H9 (cell line): ENCODE results near the gene TMC1. TPM values are rescaled to one million over a fixed set of nuclear protein-coding genes. Genes with fewer than 3 reads are reported as not detected.

Experiments used
- DNase-seq: peaks from one replicate; pipeline ENCODE4 v3.0.0-alpha.2; 2017
- H2AFZ ChIP-seq: one replicate; pipeline ENCODE4 v1.6.1; 2013; ENCODE audit warnings: mild to moderate bottlenecking, low read length, control low read depth, moderate library complexity
- H2AK5ac ChIP-seq: 2 replicates; pipeline ENCODE4 v1.6.1; 2013; ENCODE audit warnings: low read length, control low read depth, mixed read lengths; ENCODE audit not compliant: insufficient read length
- H2BK120ac ChIP-seq: one replicate; pipeline ENCODE4 v1.6.1; 2013; ENCODE audit warnings: low read depth, mild to moderate bottlenecking, low read length, control low read depth, inconsistent platforms; ENCODE audit not compliant: poor library complexity, severe bottlenecking
- H2BK12ac ChIP-seq: 2 replicates; pipeline ENCODE4 v1.6.1; 2013; ENCODE audit warnings: low read length, control low read depth, mixed read lengths, low read depth; ENCODE audit not compliant: insufficient read length
- H2BK15ac ChIP-seq: 2 replicates; pipeline ENCODE4 v1.6.1; 2013; ENCODE audit warnings: low read depth, low read length, control low read depth
- H2BK20ac ChIP-seq: one replicate; pipeline ENCODE4 v1.6.1; 2013; ENCODE audit warnings: low read depth, mild to moderate bottlenecking, low read length, control low read depth, inconsistent platforms; ENCODE audit not compliant: poor library complexity, severe bottlenecking
- H2BK5ac ChIP-seq: 2 replicates; pipeline ENCODE4 v1.6.1; 2013; ENCODE audit warnings: low read length, control low read depth, mixed read lengths; ENCODE audit not compliant: insufficient read length
- H3K14ac ChIP-seq: 2 replicates; pipeline ENCODE4 v1.6.1; 2013; ENCODE audit warnings: low read length, control low read depth; ENCODE audit not compliant: insufficient read depth
- H3K18ac ChIP-seq: 2 replicates; pipeline ENCODE4 v1.6.1; 2013; ENCODE audit warnings: low read depth, mild to moderate bottlenecking, mixed read lengths, low read length, control low read depth; ENCODE audit not compliant: insufficient read length
- H3K23ac ChIP-seq: 2 replicates; pipeline ENCODE4 v1.6.1; 2013; ENCODE audit warnings: low read length, control low read depth, mixed read lengths, low read depth; ENCODE audit not compliant: insufficient read length
- H3K23me2 ChIP-seq: 2 replicates; pipeline ENCODE4 v1.6.1; 2013; ENCODE audit warnings: low read depth, mild to moderate bottlenecking, mixed read lengths, low read length, control low read depth; ENCODE audit not compliant: insufficient read length, poor library complexity, severe bottlenecking
- H3K27ac ChIP-seq: 2 replicates; pipeline ENCODE4 v1.5.1; 2013; ENCODE audit warnings: low read length, control low read depth, mixed read lengths, low read depth; ENCODE audit not compliant: insufficient read length
- H3K27me3 ChIP-seq: 2 replicates; pipeline ENCODE4 v1.6.1; 2013; ENCODE audit warnings: low read length, control low read depth, inconsistent platforms; ENCODE audit not compliant: insufficient read depth
- H3K4ac ChIP-seq: 2 replicates; pipeline ENCODE4 v1.6.1; 2013; ENCODE audit warnings: low read depth, mild to moderate bottlenecking, control low read depth, inconsistent platforms, low read length, moderate library complexity
- H3K4me1 ChIP-seq: 2 replicates; pipeline ENCODE4 v1.6.1; 2013; ENCODE audit warnings: low read length, control low read depth, inconsistent platforms; ENCODE audit not compliant: insufficient read depth
- H3K4me2 ChIP-seq: 2 replicates; pipeline ENCODE4 v1.6.1; 2013; ENCODE audit warnings: low read length, control low read depth, mixed read lengths; ENCODE audit not compliant: insufficient read length, insufficient read depth
- H3K56ac ChIP-seq: 2 replicates; pipeline ENCODE4 v1.6.1; 2013; ENCODE audit warnings: low read depth, mild to moderate bottlenecking, mixed read lengths, low read length, control low read depth; ENCODE audit not compliant: insufficient read length
- H3K79me1 ChIP-seq: 2 replicates; pipeline ENCODE4 v1.6.1; 2013; ENCODE audit warnings: low read depth, mild to moderate bottlenecking, moderate library complexity, low read length, control low read depth, inconsistent platforms; ENCODE audit not compliant: insufficient read depth, poor library complexity, severe bottlenecking
- H3K79me2 ChIP-seq: 2 replicates; pipeline ENCODE4 v1.6.1; 2013; ENCODE audit warnings: low read length, control low read depth, inconsistent platforms; ENCODE audit not compliant: insufficient read depth
- H3K9ac ChIP-seq: 2 replicates; pipeline ENCODE4 v1.6.1; 2013; ENCODE audit warnings: low read length, control low read depth, mixed read lengths; ENCODE audit not compliant: insufficient read length; ENCODE audit errors: extremely low read depth
- H3K9me3 ChIP-seq: one replicate; pipeline ENCODE4 v1.6.1; 2013; ENCODE audit warnings: low read depth, low read length, inconsistent platforms; ENCODE audit not compliant: control insufficient read depth
- H3T11ph ChIP-seq: one replicate; pipeline ENCODE4 v1.6.1; 2013; ENCODE audit warnings: mild to moderate bottlenecking, low read length, control low read depth, inconsistent platforms
- H4K20me1 ChIP-seq: one replicate; pipeline ENCODE4 v1.6.1; 2013; ENCODE audit not compliant: control insufficient read depth, insufficient read length, insufficient read depth
- H4K5ac ChIP-seq: 2 replicates; pipeline ENCODE4 v1.6.1; 2013; ENCODE audit warnings: low read depth, mild to moderate bottlenecking, mixed read lengths, low read length, control low read depth; ENCODE audit not compliant: insufficient read length
- H4K8ac ChIP-seq: replicated peaks from 2 replicates; pipeline ENCODE4 v1.6.1; 2013; ENCODE audit warnings: low read length, control low read depth, mixed read lengths, low read depth; ENCODE audit not compliant: insufficient read length
- H4K91ac ChIP-seq: 2 replicates; pipeline ENCODE4 v1.6.1; 2013; ENCODE audit warnings: low read depth, mild to moderate bottlenecking, moderate library complexity, mixed read lengths, low read length, control low read depth; ENCODE audit not compliant: insufficient read length
- H3K27ac Mint-ChIP-seq, 3 experiments: 2 replicates in 2 of 3; 3 replicates in 1 of 3; pipeline ENCODE4 v1.8.0; 2020 to 2021; ENCODE audit warnings: mixed read lengths in 3 of 3, mild to moderate bottlenecking in 1 of 3, moderate library complexity in 1 of 3
- H3K27me3 Mint-ChIP-seq: 2 replicates; pipeline ENCODE4 v1.8.0; 2021; ENCODE audit warnings: low read depth, mild to moderate bottlenecking, moderate library complexity, mixed read lengths
- H3K36me3 Mint-ChIP-seq, 3 experiments: 2 replicates in 2 of 3; 3 replicates in 1 of 3; pipeline ENCODE4 v1.8.0; 2020 to 2021; ENCODE audit warnings: low read depth in 3 of 3, mixed read lengths in 3 of 3; ENCODE audit not compliant: insufficient read depth in 1 of 3
- H3K4me1 Mint-ChIP-seq, 2 experiments: 2 replicates each; pipeline ENCODE4 v1.8.0; 2020; ENCODE audit warnings: mixed read lengths in 2 of 2
- H3K4me3 Mint-ChIP-seq, 2 experiments: 2 replicates in 1 of 2; 3 replicates in 1 of 2; pipeline ENCODE4 v1.8.0; 2020 to 2021; ENCODE audit warnings: mild to moderate bottlenecking in 2 of 2, mixed read lengths in 2 of 2, moderate library complexity in 1 of 2
- H3K9me3 Mint-ChIP-seq, 2 experiments: 2 replicates in 1 of 2; 3 replicates in 1 of 2; pipeline ENCODE4 v1.8.0; 2020; ENCODE audit warnings: mild to moderate bottlenecking in 2 of 2, mixed read lengths in 2 of 2, moderate library complexity in 1 of 2
- WGBS: extraction: QIAGEN DNeasy Blood & Tissue Kit; methylation state at CpG from one replicate; pipeline ENCODE4 v1.1.7; 2013; ENCODE audit warnings: missing lambda C conversion rate, low lambda C conversion rate, mixed read lengths; ENCODE audit not compliant: insufficient read length; ENCODE audit errors: extremely low coverage; 5-methylcytosine and 5-hydroxymethylcytosine counted together
- total RNA-seq: library from RNA; stranded (reverse); gene quantifications from 2 replicates; pipeline ENCODE4 v1.2.1, GENCODE V29; 2021
- TF ChIP-seq, protein P1 (sequence below): fragments of 200-600 bp; sonication (generic); conservative IDR thresholded peaks from 3 replicates; pipeline ENCODE4 v1.8.0; 2021; ENCODE audit warnings: antibody characterized with exemption, mild to moderate bottlenecking

TMC1 gene
- total RNA-seq, 1 experiment from 2014 or later: 2.4 TPM

DNA sequence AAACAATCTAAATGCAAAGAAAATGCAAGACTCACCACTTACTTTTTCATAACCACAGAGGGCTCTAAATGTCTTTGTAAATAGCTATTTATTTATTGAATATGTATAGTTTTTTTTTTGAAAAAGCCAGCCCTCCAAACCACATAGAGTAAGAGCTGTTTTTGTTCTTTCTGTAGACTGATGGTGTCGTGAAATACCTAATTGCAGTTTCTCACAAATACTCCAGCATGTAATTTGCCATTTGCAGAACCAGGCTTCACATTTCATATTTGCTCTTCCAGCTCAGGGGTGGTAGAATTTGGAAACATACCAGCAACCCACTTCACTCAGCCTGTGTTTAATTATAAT is 159.8 kb downstream of the TMC1 start:
- Mint-ChIP-seq H3K36me3 (peaks cover 6 to 27% (median 7%) of the 10 kb centered on the region in 3 experiments), H3K27ac (peak overlapping the region; percentile 74 to 99 (median 99); a peak in 6 of 7 replicates), H3K27me3 (no peaks in the 10 kb centered on the region; the same call in 1 of the 2 replicates), H3K9me3 (peaks cover 3 to 7% of the 10 kb centered on the region in 2 experiments; a peak in 3 of 5 replicates), H3K4me1 (peaks cover 39 to 49% of the 10 kb centered on the region in 2 experiments), H3K4me3 (peak overlapping the region in 1 of 2 experiments; percentile 63; a peak in 1 of 5 replicates)
- Histone ChIP-seq H3K9ac (no peak overlapping the region), H3K4me2 (no peak overlapping the region), H3K79me1 (no peaks in the 10 kb centered on the region), H3T11ph (peak overlapping the region; percentile 53), H2BK20ac (peak overlapping the region; percentile 99), H3K14ac (no peak overlapping the region), H2BK15ac (no peak overlapping the region), H3K79me2 (no peaks in the 10 kb centered on the region), H3K4me1 (no peaks in the 10 kb centered on the region; the same call in 1 of the 2 replicates), H3K27ac (peak overlapping the region; percentile 84), H3K23me2 (no peaks in the 10 kb centered on the region), H2BK5ac (no peak overlapping the region), H3K56ac (no peak overlapping the region), H4K20me1 (no peaks in the 10 kb centered on the region), H4K8ac (no peak overlapping the region), H3K23ac (no peak overlapping the region), H2BK12ac (no peak overlapping the region), H3K9me3 (no peaks in the 10 kb centered on the region), H3K18ac (no peak overlapping the region), H3K27me3 (no peaks in the 10 kb centered on the region), H4K5ac (no peak overlapping the region), H3K4ac (no peak overlapping the region), H2BK120ac (peak overlapping the region; percentile 36), H4K91ac (no peak overlapping the region), H2AK5ac (no peak overlapping the region), H2AFZ (no peak overlapping the region)
- no CpG with 5 or more reads among the region's 1 CpG for WGBS
- DNase-seq: no peak
- TF ChIP-seq, protein P1, sequence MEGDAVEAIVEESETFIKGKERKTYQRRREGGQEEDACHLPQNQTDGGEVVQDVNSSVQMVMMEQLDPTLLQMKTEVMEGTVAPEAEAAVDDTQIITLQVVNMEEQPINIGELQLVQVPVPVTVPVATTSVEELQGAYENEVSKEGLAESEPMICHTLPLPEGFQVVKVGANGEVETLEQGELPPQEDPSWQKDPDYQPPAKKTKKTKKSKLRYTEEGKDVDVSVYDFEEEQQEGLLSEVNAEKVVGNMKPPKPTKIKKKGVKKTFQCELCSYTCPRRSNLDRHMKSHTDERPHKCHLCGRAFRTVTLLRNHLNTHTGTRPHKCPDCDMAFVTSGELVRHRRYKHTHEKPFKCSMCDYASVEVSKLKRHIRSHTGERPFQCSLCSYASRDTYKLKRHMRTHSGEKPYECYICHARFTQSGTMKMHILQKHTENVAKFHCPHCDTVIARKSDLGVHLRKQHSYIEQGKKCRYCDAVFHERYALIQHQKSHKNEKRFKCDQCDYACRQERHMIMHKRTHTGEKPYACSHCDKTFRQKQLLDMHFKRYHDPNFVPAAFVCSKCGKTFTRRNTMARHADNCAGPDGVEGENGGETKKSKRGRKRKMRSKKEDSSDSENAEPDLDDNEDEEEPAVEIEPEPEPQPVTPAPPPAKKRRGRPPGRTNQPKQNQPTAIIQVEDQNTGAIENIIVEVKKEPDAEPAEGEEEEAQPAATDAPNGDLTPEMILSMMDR: no peak
